ENCODE measurements around the gene CDH4.

Gene CDH4

GRCh38 chr20:61723529-61724257 lies 471.6 kb downstream of the CDH4 start:
- ATAC-seq = no peak
- Mint-ChIP-seq H3K9me3 (no peaks in the 10 kb centered on the region), H3K36me3 (no peaks in the 10 kb centered on the region), H3K27ac (no peak overlapping the region), H3K4me1 (peaks cover 15% of the 10 kb centered on the region), H3K4me3 (no peak overlapping the region)
- DNase-seq (ENCODE audit: low spot score in 2 of 2) = no peak

- no peaks in the 10 kb centered on the region for H3K9me3 Mint-ChIP-seq
- ATAC-seq (no peak), DNase-seq (ENCODE audit: low spot score in 2 of 2) (no peak)
- peaks cover 8% of the 10 kb centered on the region for H3K4me1 Mint-ChIP-seq
- H3K27ac Mint-ChIP-seq = no peak overlapping the region
- H3K36me3 Mint-ChIP-seq = no peaks in the 10 kb centered on the region
- H3K4me3 Mint-ChIP-seq = no peak overlapping the region
These were observed 472.3 kb downstream of the CDH4 start for GRCh38 chr20:61724376-61724775.

- Mint-ChIP-seq H3K36me3 (no peaks in the 10 kb centered on the region), H3K4me1 (peaks cover under 1% of the 10 kb centered on the region), H3K4me3 (no peak overlapping the region), H3K9me3 (no peaks in the 10 kb centered on the region), H3K27ac (no peak overlapping the region)
- ATAC-seq = no peak
- DNase-seq (ENCODE audit: low spot score in 2 of 2) = no peak
These were observed 473.1 kb downstream of the CDH4 start for GRCh38 chr20:61725145-61725544.

- Mint-ChIP-seq H3K4me1 (no peaks in the 10 kb centered on the region), H3K36me3 (no peaks in the 10 kb centered on the region), H3K27ac (no peak overlapping the region), H3K9me3 (no peaks in the 10 kb centered on the region), H3K4me3 (no peak overlapping the region)
- DNase-seq (ENCODE audit: low spot score in 2 of 2) = no peak
- no peak for ATAC-seq
These were observed 473.9 kb downstream of the CDH4 start for GRCh38 chr20:61725966-61726365.

- DNase-seq (ENCODE audit: low spot score in 2 of 2) (no peak), ATAC-seq (no peak)
- Mint-ChIP-seq H3K9me3 (no peaks in the 10 kb centered on the region), H3K4me3 (no peak overlapping the region), H3K4me1 (no peaks in the 10 kb centered on the region), H3K27ac (no peak overlapping the region), H3K36me3 (no peaks in the 10 kb centered on the region)
These were observed 474.9 kb downstream of the CDH4 start for GRCh38 chr20:61726979-61727378.

- DNase-seq (ENCODE audit: low spot score in 2 of 2) (no peak), ATAC-seq (no peak)
- H3K36me3 Mint-ChIP-seq = no peaks in the 10 kb centered on the region
- no peak overlapping the region for H3K4me3 Mint-ChIP-seq
- no peak overlapping the region for H3K27ac Mint-ChIP-seq
- no peaks in the 10 kb centered on the region for H3K4me1 Mint-ChIP-seq
- no peaks in the 10 kb centered on the region for H3K9me3 Mint-ChIP-seq
These were observed 475.7 kb downstream of the CDH4 start for GRCh38 chr20:61727761-61728160.

GRCh38 chr20:61728326-61728725 lies 476.3 kb downstream of the CDH4 start:
- H3K9me3 Mint-ChIP-seq = no peaks in the 10 kb centered on the region
- no peaks in the 10 kb centered on the region for H3K36me3 Mint-ChIP-seq
- no peak overlapping the region for H3K4me3 Mint-ChIP-seq

GRCh38 chr20:61728786-61729770 lies 477.0 kb downstream of the CDH4 start:
- ATAC-seq = no peak
- Mint-ChIP-seq H3K36me3 (no peaks in the 10 kb centered on the region), H3K9me3 (no peaks in the 10 kb centered on the region), H3K27ac (no peak overlapping the region), H3K4me1 (no peaks in the 10 kb centered on the region), H3K4me3 (no peak overlapping the region)
- DNase-seq (ENCODE audit: low spot score in 2 of 2) = no peak

More at GRCh38 chr20:61728326-61728725, 476.3 kb downstream of the CDH4 start:
- no peak for DNase-seq (ENCODE audit: low spot score in 2 of 2)
- Mint-ChIP-seq H3K27ac (no peak overlapping the region), H3K4me1 (no peaks in the 10 kb centered on the region)
- no peak for ATAC-seq

- Mint-ChIP-seq H3K36me3 (no peaks in the 10 kb centered on the region), H3K4me3 (no peak overlapping the region), H3K9me3 (no peaks in the 10 kb centered on the region), H3K27ac (no peak overlapping the region), H3K4me1 (no peaks in the 10 kb centered on the region)
- DNase-seq (ENCODE audit: low spot score in 2 of 2) (no peak), ATAC-seq (no peak)
These were observed 478.7 kb downstream of the CDH4 start for GRCh38 chr20:61730631-61731362.

GRCh38 chr20:61731363-61732181 lies 479.5 kb downstream of the CDH4 start:
- no peak for DNase-seq (ENCODE audit: low spot score in 2 of 2)
- H3K4me3 Mint-ChIP-seq = no peak overlapping the region
- no peak for ATAC-seq
- H3K9me3 Mint-ChIP-seq = no peaks in the 10 kb centered on the region
- H3K36me3 Mint-ChIP-seq = no peaks in the 10 kb centered on the region
- H3K27ac Mint-ChIP-seq = no peak overlapping the region
- no peaks in the 10 kb centered on the region for H3K4me1 Mint-ChIP-seq

- H3K27ac Mint-ChIP-seq = no peak overlapping the region
- no peak for DNase-seq (ENCODE audit: low spot score in 2 of 2)
- H3K36me3 Mint-ChIP-seq = no peaks in the 10 kb centered on the region
- H3K4me3 Mint-ChIP-seq = no peak overlapping the region
- no peaks in the 10 kb centered on the region for H3K9me3 Mint-ChIP-seq
- ATAC-seq = no peak
- no peaks in the 10 kb centered on the region for H3K4me1 Mint-ChIP-seq
These were observed 480.6 kb downstream of the CDH4 start for GRCh38 chr20:61732511-61733210.

GRCh38 chr20:61733216-61733615 lies 481.2 kb downstream of the CDH4 start:
- H3K4me3 Mint-ChIP-seq = no peak overlapping the region
- no peaks in the 10 kb centered on the region for H3K36me3 Mint-ChIP-seq
- DNase-seq (ENCODE audit: low spot score in 2 of 2) (no peak), ATAC-seq (no peak)
- no peak overlapping the region for H3K27ac Mint-ChIP-seq
- no peaks in the 10 kb centered on the region for H3K9me3 Mint-ChIP-seq
- H3K4me1 Mint-ChIP-seq = no peaks in the 10 kb centered on the region

GRCh38 chr20:61733891-61734732 lies 482.1 kb downstream of the CDH4 start:
- ATAC-seq = no peak
- DNase-seq (ENCODE audit: low spot score in 2 of 2) = no peak
- Mint-ChIP-seq H3K27ac (no peak overlapping the region), H3K36me3 (no peaks in the 10 kb centered on the region), H3K4me1 (no peaks in the 10 kb centered on the region), H3K4me3 (no peak overlapping the region), H3K9me3 (no peaks in the 10 kb centered on the region)

Data from stimulated activated effector memory CD8-positive, alpha-beta T cell treated with anti-CD3 and anti-CD28 coated beads, Interleukin-12 subunit alpha, Interleukin-12 subunit beta, amount 100 ng/mL, for 72 hours (primary cell).